Measurements from ENCODE around the gene FREY1. TPM values are rescaled to one million over a fixed set of nuclear protein-coding genes. Genes with fewer than 3 reads are reported as not detected.

The FREY1 gene
- total RNA-seq, 2 donors from 2014 or later, result 1.3 to 1.9 TPM

GRCh38 chr11:45890886-45891550, 16.1 kb downstream of the FREY1 start:
- Mint-ChIP-seq H3K9me3 (no peaks in the 10 kb centered on the region), H3K4me3 (no peak overlapping the region), H3K36me3 (ENCODE audit: insufficient read depth in 2 of 2) (no peaks in the 10 kb centered on the region), H3K27ac (no peak overlapping the region), H3K27me3 (ENCODE audit: low read depth) (peaks cover 7% of the 10 kb centered on the region), H3K4me1 (ENCODE audit: low read depth) (no peaks in the 10 kb centered on the region)
- no peak for ATAC-seq (replicated peaks in 1 of 2)
- no peak for DNase-seq

- ATAC-seq (replicated peaks in 1 of 2) (no peak), DNase-seq (no peak)
- Mint-ChIP-seq H3K27me3 (ENCODE audit: low read depth) (peaks cover 3% of the 10 kb centered on the region), H3K4me3 (no peak overlapping the region), H3K36me3 (ENCODE audit: insufficient read depth in 2 of 2) (no peaks in the 10 kb centered on the region), H3K4me1 (ENCODE audit: low read depth) (no peaks in the 10 kb centered on the region), H3K27ac (no peak overlapping the region), H3K9me3 (no peaks in the 10 kb centered on the region)
These were observed 17.1 kb downstream of the FREY1 start for GRCh38 chr11:45889966-45890365.

- DNase-seq (no peak), ATAC-seq (replicated peaks in 1 of 2) (no peak)
- Mint-ChIP-seq H3K4me1 (ENCODE audit: low read depth) (no peaks in the 10 kb centered on the region), H3K27me3 (ENCODE audit: low read depth) (no peaks in the 10 kb centered on the region), H3K9me3 (no peaks in the 10 kb centered on the region), H3K27ac (no peak overlapping the region), H3K36me3 (ENCODE audit: insufficient read depth in 2 of 2) (no peaks in the 10 kb centered on the region), H3K4me3 (no peak overlapping the region)
These were observed 17.5 kb downstream of the FREY1 start for GRCh38 chr11:45889555-45889954.

GRCh38 chr11:45887587-45887986, 19.5 kb downstream of the FREY1 start:
- H3K9me3 Mint-ChIP-seq, result no peaks in the 10 kb centered on the region
- no peaks in the 10 kb centered on the region for H3K4me1 Mint-ChIP-seq (ENCODE audit: low read depth)
- DNase-seq, result no peak
- H3K4me3 Mint-ChIP-seq, result no peak overlapping the region
- H3K36me3 Mint-ChIP-seq (ENCODE audit: insufficient read depth in 2 of 2), result no peaks in the 10 kb centered on the region
- no peak overlapping the region for H3K27ac Mint-ChIP-seq
- H3K27me3 Mint-ChIP-seq (ENCODE audit: low read depth), result no peaks in the 10 kb centered on the region
- no peak for ATAC-seq (replicated peaks in 1 of 2)

GRCh38 chr11:45886816-45887520, 20.1 kb downstream of the FREY1 start:
- Mint-ChIP-seq H3K27me3 (ENCODE audit: low read depth) (no peaks in the 10 kb centered on the region), H3K4me3 (peak overlapping the region in 1 of 2 donors; percentile 55), H3K27ac (no peak overlapping the region), H3K36me3 (ENCODE audit: insufficient read depth in 2 of 2) (peaks cover 0 to 2% of the 10 kb centered on the region in 2 donors), H3K4me1 (ENCODE audit: low read depth) (no peaks in the 10 kb centered on the region), H3K9me3 (no peaks in the 10 kb centered on the region)
- DNase-seq (no peak), ATAC-seq (replicated peaks in 1 of 2) (no peak)

GRCh38 chr11:45885921-45886721, 20.9 kb downstream of the FREY1 start:
- DNase-seq, result no peak
- no peak for ATAC-seq (replicated peaks in 1 of 2)
- Mint-ChIP-seq H3K4me1 (ENCODE audit: low read depth) (no peaks in the 10 kb centered on the region), H3K9me3 (no peaks in the 10 kb centered on the region), H3K27me3 (ENCODE audit: low read depth) (no peaks in the 10 kb centered on the region), H3K36me3 (ENCODE audit: insufficient read depth in 2 of 2) (peaks cover 0 to 3% of the 10 kb centered on the region in 2 donors), H3K4me3 (peak overlapping the region; percentile 12 to 55), H3K27ac (no peak overlapping the region)

- ATAC-seq (replicated peaks in 1 of 2) (peak; percentile 82 to 84), DNase-seq (peak; percentile 53 to 58)
- no peaks in the 10 kb centered on the region for H3K4me1 Mint-ChIP-seq (ENCODE audit: low read depth)
- H3K27ac Mint-ChIP-seq, result no peak within 1 kb of the TSS
- no peaks in the 10 kb centered on the region for H3K9me3 Mint-ChIP-seq
- peaks cover 0 to 3% of the 10 kb centered on the region in 2 donors for H3K36me3 Mint-ChIP-seq (ENCODE audit: insufficient read depth in 2 of 2)
- H3K4me3 Mint-ChIP-seq, result peak within 1 kb of the TSS; percentile 52 to 80
- no peaks in the 10 kb centered on the region for H3K27me3 Mint-ChIP-seq (ENCODE audit: low read depth)
These were observed 21.7 kb downstream of the FREY1 start, which contains the start of gene MAPK8IP1 for GRCh38 chr11:45885274-45885920. MAPK8IP1 (plus strand) TSS chr11:45885651; CDS start chr11:45885821, 170 bp downstream.

GRCh38 chr11:45884596-45885185, 22.4 kb downstream of the FREY1 start:
- H3K4me3 Mint-ChIP-seq, result peak overlapping the region; percentile 52 to 80
- no peak overlapping the region for H3K27ac Mint-ChIP-seq
- H3K36me3 Mint-ChIP-seq (ENCODE audit: insufficient read depth in 2 of 2), result peaks cover 2 to 5% of the 10 kb centered on the region in 2 donors
- DNase-seq (no peak), ATAC-seq (replicated peaks in 1 of 2) (no peak)
- H3K9me3 Mint-ChIP-seq, result no peaks in the 10 kb centered on the region
- no peaks in the 10 kb centered on the region for H3K4me1 Mint-ChIP-seq (ENCODE audit: low read depth)
- no peaks in the 10 kb centered on the region for H3K27me3 Mint-ChIP-seq (ENCODE audit: low read depth)

GRCh38 chr11:45881708-45882368, 25.2 kb downstream of the FREY1 start:
- H3K4me3 Mint-ChIP-seq, result no peak overlapping the region

GRCh38 chr11:45880772-45881570, 26.1 kb downstream of the FREY1 start:
- no peaks in the 10 kb centered on the region for H3K4me1 Mint-ChIP-seq (ENCODE audit: low read depth)
- H3K36me3 Mint-ChIP-seq (ENCODE audit: insufficient read depth in 2 of 2), result peaks cover 2 to 5% of the 10 kb centered on the region in 2 donors
- ATAC-seq (replicated peaks in 1 of 2) (no peak), DNase-seq (no peak)
- H3K27ac Mint-ChIP-seq, result no peak overlapping the region
- H3K9me3 Mint-ChIP-seq, result no peaks in the 10 kb centered on the region
- no peaks in the 10 kb centered on the region for H3K27me3 Mint-ChIP-seq (ENCODE audit: low read depth)
- H3K4me3 Mint-ChIP-seq, result no peak overlapping the region

More at GRCh38 chr11:45881708-45882368, 25.2 kb downstream of the FREY1 start:
- Mint-ChIP-seq H3K36me3 (ENCODE audit: insufficient read depth in 2 of 2) (peaks cover 2 to 5% of the 10 kb centered on the region in 2 donors), H3K27ac (no peak overlapping the region), H3K4me1 (ENCODE audit: low read depth) (no peaks in the 10 kb centered on the region), H3K27me3 (ENCODE audit: low read depth) (no peaks in the 10 kb centered on the region), H3K9me3 (no peaks in the 10 kb centered on the region)
- ATAC-seq (replicated peaks in 1 of 2) (no peak), DNase-seq (no peak)

- Mint-ChIP-seq H3K27ac (no peak overlapping the region), H3K27me3 (ENCODE audit: low read depth) (no peaks in the 10 kb centered on the region), H3K4me3 (no peak overlapping the region), H3K9me3 (no peaks in the 10 kb centered on the region), H3K4me1 (ENCODE audit: low read depth) (no peaks in the 10 kb centered on the region), H3K36me3 (ENCODE audit: insufficient read depth in 2 of 2) (peaks cover 2 to 5% of the 10 kb centered on the region in 2 donors)
- ATAC-seq (replicated peaks in 1 of 2) (no peak), DNase-seq (no peak)
These were observed 27.0 kb downstream of the FREY1 start for GRCh38 chr11:45879803-45880686.
